Gastroesophageal sphincter (tissue), 4 donors: ENCODE measurements around the gene DCLK1. TPM values are rescaled to one million over a fixed set of nuclear protein-coding genes. Genes with fewer than 3 reads are reported as not detected.

Experiments
- ATAC-seq: fragments of 150-250 bp; one replicate; pipeline ENCODE4 v1.9.1; 2016; ENCODE audit warnings: mild to moderate bottlenecking, moderate library complexity
- H3K27ac ChIP-seq, 4 donors: fragments of 200-600 bp; sonication (generic) in 3 of 4; 1 replicate in 3 of 4; 2 replicates in 1 of 4; pipeline ENCODE4 v1.5.1; 2016 to 2019
- H3K27me3 ChIP-seq: fragments of 200-600 bp; sonication (generic); one replicate; pipeline ENCODE4 v1.5.1; 2019
- H3K36me3 ChIP-seq, 2 donors: fragments of 200-600 bp; sonication (generic); one replicate each; pipeline ENCODE4 v1.5.1; 2019; ENCODE audit warnings: control low read depth in 1 of 2
- H3K4me1 ChIP-seq, 3 donors: fragments of 200-600 bp; sonication (generic); 1 replicate in 2 of 3; 2 replicates in 1 of 3; pipeline ENCODE4 v1.5.1; 2016 to 2019; ENCODE audit warnings: control low read depth in 2 of 3
- H3K4me3 ChIP-seq, 2 donors: fragments of 200-600 bp; sonication (generic); one replicate each; pipeline ENCODE4 v1.5.1; 2019; ENCODE audit warnings: mild to moderate bottlenecking in 1 of 2, moderate library complexity in 1 of 2
- H3K9me3 ChIP-seq, 3 donors: fragments of 200-600 bp; sonication (generic); one replicate each; pipeline ENCODE4 v1.5.1; 2017 to 2019; ENCODE audit warnings: control low read depth in 2 of 3
- CTCF ChIP-seq, 4 experiments: fragments of 200-600 bp in 2 of 4; fragments of 450-650 bp in 2 of 4; sonication (generic) in 1 of 4; IDR thresholded peaks; one replicate each; pipeline ENCODE4 v1.5.1; 2017 to 2019; ENCODE audit warnings: antibody characterized with exemption in 4 of 4, mild to moderate bottlenecking in 2 of 4, moderate library complexity in 2 of 4
- EP300 ChIP-seq: sonication (generic); formaldehyde crosslinking; IDR thresholded peaks from one replicate; pipeline ENCODE4 v1.6.1; 2017; ENCODE audit warnings: antibody characterized with exemption, mild to moderate bottlenecking
- POLR2A ChIP-seq, 2 donors: fragments of 450-650 bp; IDR thresholded peaks; one replicate each; pipeline ENCODE4 v1.6.1; 2017; ENCODE audit warnings: antibody characterized with exemption in 2 of 2, mild to moderate bottlenecking in 2 of 2, moderate library complexity in 1 of 2
- POLR2AphosphoS5 ChIP-seq: sonication (generic); formaldehyde crosslinking; IDR thresholded peaks from one replicate; pipeline ENCODE4 v1.6.1; 2017; ENCODE audit warnings: antibody characterized with exemption
- WGBS, 2 donors: methylation state at CpG; one replicate each; pipeline ENCODE4 v1.1.5; 2018; ENCODE audit warnings: low coverage in 1 of 2; 5-methylcytosine and 5-hydroxymethylcytosine counted together
- total RNA-seq, 4 donors: library from RNA; depleted of rRNA; stranded (reverse); fragments of >200 nt; gene quantifications; one replicate each; pipeline ENCODE4 v1.1.0, GENCODE V29; 2016

DCLK1 gene
- total RNA-seq, 4 donors from 2014 or later: 26.9 to 68.3 (median 30.3) TPM

GRCh38 chr13:36033035-36033434 is 98.1 kb downstream of the DCLK1 start:
- Histone ChIP-seq H3K4me1 (peaks cover 0 to 4% (median 0%) of the 10 kb centered on the region in 3 donors), H3K4me3 (no peak overlapping the region)
- TF ChIP-seq EP300: no peak

GRCh38 chr13:36031490-36031889 is 99.7 kb downstream of the DCLK1 start:
- Histone ChIP-seq H3K36me3 (no peaks in the 10 kb centered on the region), H3K9me3 (no peaks in the 10 kb centered on the region), H3K27ac (no peak overlapping the region), H3K27me3 (no peaks in the 10 kb centered on the region), H3K4me3 (no peak overlapping the region), H3K4me1 (peaks cover 0 to 4% (median 0%) of the 10 kb centered on the region in 3 donors)
- 63 to 64% methylated on average over 7 to 8 of the region's 8 CpGs for WGBS, 2 donors
- TF ChIP-seq POLR2AphosphoS5: no peak
- no peak for TF ChIP-seq EP300
- TF ChIP-seq POLR2A (IDR thresholded peaks at IDR 0.05): no peak
- no peak for TF ChIP-seq CTCF (IDR thresholded peaks at IDR 0.05)
- no peak for ATAC-seq

More at GRCh38 chr13:36033035-36033434, 98.1 kb downstream of the DCLK1 start:
- Histone ChIP-seq H3K36me3 (no peaks in the 10 kb centered on the region), H3K9me3 (no peaks in the 10 kb centered on the region), H3K27me3 (no peaks in the 10 kb centered on the region), H3K27ac (no peak overlapping the region)
- ATAC-seq: no peak
- 63 to 64% methylated on average over 3 to 4 of the region's 4 CpGs for WGBS, 2 donors

GRCh38 chr13:36030670-36031331 is 100.4 kb downstream of the DCLK1 start:
- Histone ChIP-seq H3K4me3 (no peak overlapping the region), H3K4me1 (peaks cover 0 to 4% (median 0%) of the 10 kb centered on the region in 3 donors), H3K27me3 (no peaks in the 10 kb centered on the region), H3K27ac (no peak overlapping the region), H3K36me3 (no peaks in the 10 kb centered on the region), H3K9me3 (no peaks in the 10 kb centered on the region)
- WGBS, 2 donors: 57 to 70% methylated on average over 6 to 8 of the region's 8 CpGs
- peak; percentile 69 for ATAC-seq
- TF ChIP-seq POLR2AphosphoS5 (peak; percentile 15), POLR2A (IDR thresholded peaks at IDR 0.05) (no peak), CTCF (IDR thresholded peaks at IDR 0.05) (no peak), EP300 (no peak)

- H3K4me3 ChIP-seq: no peak overlapping the region
- H3K4me1 ChIP-seq: peaks cover 0 to 4% (median 0%) of the 10 kb centered on the region in 3 donors
- H3K9me3 ChIP-seq: no peaks in the 10 kb centered on the region
- H3K27ac ChIP-seq: no peak overlapping the region
- 95 to 96% methylated on average over 5 to 6 of the region's 6 CpGs for WGBS, 2 donors
- no peaks in the 10 kb centered on the region for H3K36me3 ChIP-seq
- TF ChIP-seq CTCF (IDR thresholded peaks at IDR 0.05) (no peak), EP300 (no peak), POLR2A (IDR thresholded peaks at IDR 0.05) (no peak), POLR2AphosphoS5 (no peak)
- ATAC-seq: no peak
- no peaks in the 10 kb centered on the region for H3K27me3 ChIP-seq
Measured at GRCh38 chr13:36029166-36029565, 102.0 kb downstream of the DCLK1 start.

GRCh38 chr13:36028359-36029025 is 102.7 kb downstream of the DCLK1 start:
- ATAC-seq: no peak
- Histone ChIP-seq H3K4me3 (no peak overlapping the region), H3K36me3 (no peaks in the 10 kb centered on the region), H3K4me1 (peaks cover 0 to 4% (median 0%) of the 10 kb centered on the region in 3 donors), H3K27ac (no peak overlapping the region), H3K27me3 (no peaks in the 10 kb centered on the region), H3K9me3 (no peaks in the 10 kb centered on the region)
- WGBS, 2 donors: 81 to 100% methylated on average over 3 of the region's 6 CpGs
- no peak for TF ChIP-seq POLR2AphosphoS5

- Histone ChIP-seq H3K9me3 (no peaks in the 10 kb centered on the region), H3K27ac (no peak overlapping the region), H3K4me1 (peaks cover 0 to 4% (median 0%) of the 10 kb centered on the region in 3 donors), H3K4me3 (no peak overlapping the region), H3K36me3 (no peaks in the 10 kb centered on the region), H3K27me3 (no peaks in the 10 kb centered on the region)
- TF ChIP-seq CTCF (IDR thresholded peaks at IDR 0.05) (no peak), EP300 (no peak), POLR2A (IDR thresholded peaks at IDR 0.05) (no peak), POLR2AphosphoS5 (no peak)
- ATAC-seq: no peak
- 43 to 53% methylated on average over 2 of the region's 2 CpGs for WGBS, 2 donors
Measured at GRCh38 chr13:36026531-36026930, 104.7 kb downstream of the DCLK1 start.
